Thyroid gland (tissue), 4 donors: ENCODE results near the gene CNIH1. TPM values are rescaled to one million over a fixed set of nuclear protein-coding genes. Genes with fewer than 3 reads are reported as not detected.
"Not testable (repeated sequence)": the region's sequence is repeated elsewhere in the genome, so short reads cannot be mapped to it uniquely, and the experiment has no call there.

Experiments
- DNase-seq, 2 donors: peaks; one replicate each; pipeline ENCODE4 v3.0.0-alpha.2; 2019
- H3K27ac ChIP-seq, 3 donors: fragments of 200-600 bp; sonication (generic); 1 replicate in 2 of 3; 2 replicates in 1 of 3; pipeline ENCODE4 v1.5.1; 2016 to 2019; ENCODE audit warnings: mild to moderate bottlenecking in 1 of 3, moderate library complexity in 1 of 3
- H3K27me3 ChIP-seq: fragments of 200-600 bp; sonication (generic); one replicate; pipeline ENCODE4 v1.5.1; 2019
- H3K36me3 ChIP-seq, 2 donors: fragments of 200-600 bp; sonication (generic); one replicate each; pipeline ENCODE4 v1.5.1; 2016 to 2019
- H3K4me1 ChIP-seq, 2 donors: fragments of 200-600 bp; sonication (generic); one replicate each; pipeline ENCODE4 v1.5.1; 2017 to 2019
- H3K4me3 ChIP-seq, 3 donors: fragments of 200-600 bp; sonication (generic); replicated peaks in 1 of 3; 1 replicate in 2 of 3; 2 replicates in 1 of 3; pipeline ENCODE4 v1.5.1; 2016; ENCODE audit warnings: mild to moderate bottlenecking in 1 of 3
- H3K9me3 ChIP-seq: fragments of 200-600 bp; sonication (generic); one replicate; pipeline ENCODE4 v1.5.1; 2017
- POLR2A ChIP-seq, 2 donors: fragments of 450-650 bp; IDR thresholded peaks; one replicate each; pipeline ENCODE4 v1.6.1; 2017; ENCODE audit warnings: antibody characterized with exemption in 2 of 2, mild to moderate bottlenecking in 2 of 2, moderate library complexity in 1 of 2
- WGBS, 2 donors: methylation state at CpG; one replicate each; pipeline ENCODE4 v1.1.5; 2017; 5-methylcytosine and 5-hydroxymethylcytosine counted together
- intact Hi-C: fragments of 100-400 bp; cut with DNase I; formaldehyde crosslinking; loops from one replicate; pipeline ENCODE4 v1.15.1; 2023
- total RNA-seq, 4 donors: library from RNA; depleted of rRNA; stranded (reverse); fragments of >200 nt; gene quantifications; one replicate each; pipeline ENCODE4 v1.2.3, GENCODE V29; 2016
- TF ChIP-seq, protein P1 (sequence below), 6 experiments: fragments of 200-600 bp in 3 of 6; fragments of 450-650 bp in 3 of 6; sonication (generic) in 3 of 6; IDR thresholded peaks; one replicate each; pipeline ENCODE4 v1.5.1; 2016 to 2019; ENCODE audit warnings: antibody characterized with exemption in 6 of 6, mild to moderate bottlenecking in 2 of 6, inconsistent platforms in 1 of 6, moderate library complexity in 1 of 6

Gene CNIH1
- total RNA-seq, 4 donors from 2014 or later = 52.0 to 167 (median 108) TPM

DNA sequence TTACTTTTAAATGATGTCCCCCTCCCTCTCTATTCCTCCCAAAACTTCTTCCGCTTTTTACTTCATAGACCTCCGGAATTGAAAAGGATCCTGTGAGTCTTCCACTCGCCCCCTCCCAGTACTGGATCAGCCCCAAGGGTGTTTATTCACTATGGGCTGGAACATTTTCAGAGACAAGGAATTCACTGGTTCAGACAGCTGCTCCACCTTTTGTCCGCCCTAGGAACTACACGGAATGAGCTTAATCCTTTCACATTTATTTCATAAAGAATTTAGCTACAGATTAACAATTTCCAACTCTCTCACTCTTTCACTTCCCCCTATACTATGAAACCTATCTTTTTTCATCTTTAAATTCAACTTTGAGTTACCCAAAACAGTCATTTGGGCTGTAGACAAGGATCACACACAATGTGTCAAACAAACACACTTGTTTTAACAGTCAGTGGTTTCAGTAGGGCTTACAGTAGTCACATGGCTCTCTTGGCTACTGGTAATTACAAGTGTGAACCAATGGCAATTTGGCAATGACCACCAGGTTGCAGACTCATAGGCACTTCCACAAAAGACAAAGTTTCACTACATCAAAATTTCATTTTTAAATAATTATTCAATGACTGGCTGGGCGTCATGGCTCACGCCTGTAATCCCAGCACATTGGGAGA is 20.6 kb downstream of the CNIH1 start:
- Histone ChIP-seq H3K27me3 (no peaks in the 10 kb centered on the region), H3K27ac (no peak overlapping the region), H3K4me1 (peaks cover 0 to 6% of the 10 kb centered on the region in 2 donors), H3K4me3 (no peak overlapping the region), H3K36me3 (no peaks in the 10 kb centered on the region), H3K9me3 (no peaks in the 10 kb centered on the region)
- DNase-seq = peak; percentile 10 to 27
- 56 to 63% methylated on average over 7 of the region's 7 CpGs for WGBS, 2 donors
- no peak for TF ChIP-seq POLR2A (IDR thresholded peaks at IDR 0.05)
- TF ChIP-seq, protein P1, sequence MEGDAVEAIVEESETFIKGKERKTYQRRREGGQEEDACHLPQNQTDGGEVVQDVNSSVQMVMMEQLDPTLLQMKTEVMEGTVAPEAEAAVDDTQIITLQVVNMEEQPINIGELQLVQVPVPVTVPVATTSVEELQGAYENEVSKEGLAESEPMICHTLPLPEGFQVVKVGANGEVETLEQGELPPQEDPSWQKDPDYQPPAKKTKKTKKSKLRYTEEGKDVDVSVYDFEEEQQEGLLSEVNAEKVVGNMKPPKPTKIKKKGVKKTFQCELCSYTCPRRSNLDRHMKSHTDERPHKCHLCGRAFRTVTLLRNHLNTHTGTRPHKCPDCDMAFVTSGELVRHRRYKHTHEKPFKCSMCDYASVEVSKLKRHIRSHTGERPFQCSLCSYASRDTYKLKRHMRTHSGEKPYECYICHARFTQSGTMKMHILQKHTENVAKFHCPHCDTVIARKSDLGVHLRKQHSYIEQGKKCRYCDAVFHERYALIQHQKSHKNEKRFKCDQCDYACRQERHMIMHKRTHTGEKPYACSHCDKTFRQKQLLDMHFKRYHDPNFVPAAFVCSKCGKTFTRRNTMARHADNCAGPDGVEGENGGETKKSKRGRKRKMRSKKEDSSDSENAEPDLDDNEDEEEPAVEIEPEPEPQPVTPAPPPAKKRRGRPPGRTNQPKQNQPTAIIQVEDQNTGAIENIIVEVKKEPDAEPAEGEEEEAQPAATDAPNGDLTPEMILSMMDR (IDR thresholded peaks at IDR 0.05) = peak in 3 of 6 experiments; percentile 15 to 59 (median 42)
- intact Hi-C loops = no loop called here

DNA sequence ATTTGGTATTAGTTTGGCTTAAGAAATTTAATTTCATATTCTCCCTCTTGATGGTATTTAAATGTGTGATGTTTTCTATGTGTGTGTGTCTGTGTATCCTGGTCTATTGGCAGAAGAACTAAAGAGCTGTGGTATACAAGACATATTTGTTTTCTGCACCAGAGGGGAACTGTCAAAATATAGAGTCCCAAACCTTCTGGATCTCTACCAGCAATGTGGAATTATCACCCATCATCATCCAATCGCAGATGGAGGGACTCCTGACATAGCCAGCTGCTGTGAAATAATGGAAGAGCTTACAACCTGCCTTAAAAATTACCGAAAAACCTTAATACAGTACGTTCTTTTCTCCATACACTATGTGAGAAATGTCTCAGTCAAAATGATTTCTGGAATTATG is 29.8 kb downstream of the CNIH1 start:
- Histone ChIP-seq H3K9me3 (no peaks in the 10 kb centered on the region), H3K36me3 (no peaks in the 10 kb centered on the region), H3K4me3 (no peak overlapping the region), H3K27me3 (no peaks in the 10 kb centered on the region), H3K4me1 (no peaks in the 10 kb centered on the region), H3K27ac (no peak overlapping the region)
- no peak for DNase-seq
- 95 to 100% methylated on average over 3 of the region's 3 CpGs for WGBS, 2 donors
- TF ChIP-seq, protein P1 (IDR thresholded peaks at IDR 0.05) = no peak
- no peak for TF ChIP-seq POLR2A (IDR thresholded peaks at IDR 0.05)
- intact Hi-C loops = no loop called here

DNA sequence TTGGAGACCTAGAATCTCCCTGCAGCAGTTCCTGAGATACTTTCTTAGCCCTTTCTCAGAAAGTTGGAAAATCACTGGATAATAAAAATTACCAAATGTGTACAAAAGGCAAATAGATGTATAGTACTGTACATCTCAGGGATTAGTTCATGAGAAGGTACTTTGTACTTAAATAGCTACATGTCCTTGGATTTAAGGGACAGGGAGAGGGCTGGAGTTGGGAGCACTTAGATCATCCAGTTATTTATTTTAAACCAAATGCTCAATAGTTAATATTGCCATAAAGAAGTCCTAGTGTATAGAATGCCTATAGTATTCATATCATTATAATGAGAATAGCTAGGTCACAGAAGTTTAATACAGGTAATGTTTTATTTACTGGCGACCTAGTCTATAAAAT is 31.0 kb downstream of the CNIH1 start:
- DNase-seq = no peak
- H3K27me3 ChIP-seq = no peaks in the 10 kb centered on the region
- no peak overlapping the region for H3K27ac ChIP-seq
- TF ChIP-seq, protein P1 (IDR thresholded peaks at IDR 0.05) = no peak
- no peak for TF ChIP-seq POLR2A (IDR thresholded peaks at IDR 0.05)
- 98 to 100% methylated on average over 1 of the region's 1 CpG for WGBS, 2 donors
- intact Hi-C loops = no loop called here
- H3K4me1 ChIP-seq = no peaks in the 10 kb centered on the region
- H3K9me3 ChIP-seq = no peaks in the 10 kb centered on the region
- H3K36me3 ChIP-seq = no peaks in the 10 kb centered on the region
- H3K4me3 ChIP-seq = no peak overlapping the region

DNA sequence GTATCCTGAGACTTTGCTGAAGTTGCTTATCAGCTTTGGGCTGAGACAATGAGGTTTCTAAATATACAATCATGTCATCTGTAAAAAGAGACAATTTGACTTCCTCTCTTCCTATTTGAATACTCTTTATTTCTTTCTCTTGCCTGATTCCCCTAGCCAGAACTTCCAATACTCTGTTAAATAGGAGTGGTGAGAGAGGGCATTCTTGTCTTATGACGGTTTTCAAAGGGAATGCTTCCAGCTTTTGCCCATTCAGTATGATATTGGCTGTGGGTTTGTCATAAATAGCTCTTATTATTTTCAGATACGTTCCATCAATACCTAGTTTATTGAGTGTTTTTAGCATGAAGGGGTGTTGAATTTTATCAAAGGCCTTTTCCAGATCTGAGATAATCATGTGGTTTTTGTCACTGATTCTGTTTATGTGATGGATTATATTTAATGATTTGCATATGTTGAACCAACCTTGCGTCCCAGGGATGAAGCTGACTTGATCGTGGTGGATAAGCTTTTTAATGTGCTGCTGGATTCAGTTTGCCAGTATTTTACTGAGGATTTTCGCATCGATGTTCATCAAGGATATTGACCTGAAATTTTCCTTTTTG is 37.7 kb downstream of the CNIH1 start:
- H3K9me3 ChIP-seq, H3K27me3 ChIP-seq, DNase-seq, intact Hi-C loops, H3K4me3 ChIP-seq, H3K4me1 ChIP-seq, H3K36me3 ChIP-seq, H3K27ac ChIP-seq: not testable (repeated sequence)
- 93 to 96% methylated on average over 6 of the region's 6 CpGs for WGBS, 2 donors

DNA sequence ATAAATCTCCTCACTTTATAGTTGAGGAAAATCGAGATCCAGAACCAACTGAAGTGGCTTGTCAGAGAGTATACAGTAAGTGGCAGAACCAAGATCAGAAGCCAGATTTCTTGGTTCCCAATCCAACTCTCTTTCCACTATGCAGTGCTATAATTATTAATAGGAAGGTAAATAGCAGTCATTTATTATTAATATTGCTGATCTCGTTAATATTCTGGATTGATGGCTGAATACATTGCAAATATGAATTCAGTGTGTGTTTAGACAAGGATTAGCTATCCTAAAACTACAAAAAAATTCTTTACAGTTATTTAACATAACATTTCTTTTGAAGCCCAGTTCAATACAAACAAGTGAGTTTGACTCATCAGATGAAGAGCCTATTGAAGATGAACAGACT is 41.6 kb downstream of the CNIH1 start:
- H3K4me3 ChIP-seq = no peak overlapping the region
- DNase-seq = no peak
- 86 to 93% methylated on average over 2 of the region's 2 CpGs for WGBS, 2 donors
- H3K9me3 ChIP-seq = no peaks in the 10 kb centered on the region
- intact Hi-C loops = no loop called here
- H3K27me3 ChIP-seq = no peaks in the 10 kb centered on the region
- no peak for TF ChIP-seq POLR2A (IDR thresholded peaks at IDR 0.05)
- TF ChIP-seq, protein P1 (IDR thresholded peaks at IDR 0.05) = no peak
- peaks cover 5 to 6% of the 10 kb centered on the region in 2 donors for H3K4me1 ChIP-seq
- no peak overlapping the region for H3K27ac ChIP-seq
- H3K36me3 ChIP-seq = no peaks in the 10 kb centered on the region
